ENCODE data around the gene YRDC. TPM values are rescaled to one million over a fixed set of nuclear protein-coding genes. Genes with fewer than 3 reads are reported as not detected.

YRDC gene
- total RNA-seq, 4 donors from 2014 or later, result 13.1 to 41.7 (median 26.1) TPM

- H3K9me3 ChIP-seq, result no peaks in the 10 kb centered on the region
- TF ChIP-seq POLR2AphosphoS5 (IDR thresholded peaks at IDR 0.05) (no peak), EP300 (IDR thresholded peaks at IDR 0.05) (no peak), POLR2A (IDR thresholded peaks at IDR 0.05) (no peak)
- TF ChIP-seq, protein P1, sequence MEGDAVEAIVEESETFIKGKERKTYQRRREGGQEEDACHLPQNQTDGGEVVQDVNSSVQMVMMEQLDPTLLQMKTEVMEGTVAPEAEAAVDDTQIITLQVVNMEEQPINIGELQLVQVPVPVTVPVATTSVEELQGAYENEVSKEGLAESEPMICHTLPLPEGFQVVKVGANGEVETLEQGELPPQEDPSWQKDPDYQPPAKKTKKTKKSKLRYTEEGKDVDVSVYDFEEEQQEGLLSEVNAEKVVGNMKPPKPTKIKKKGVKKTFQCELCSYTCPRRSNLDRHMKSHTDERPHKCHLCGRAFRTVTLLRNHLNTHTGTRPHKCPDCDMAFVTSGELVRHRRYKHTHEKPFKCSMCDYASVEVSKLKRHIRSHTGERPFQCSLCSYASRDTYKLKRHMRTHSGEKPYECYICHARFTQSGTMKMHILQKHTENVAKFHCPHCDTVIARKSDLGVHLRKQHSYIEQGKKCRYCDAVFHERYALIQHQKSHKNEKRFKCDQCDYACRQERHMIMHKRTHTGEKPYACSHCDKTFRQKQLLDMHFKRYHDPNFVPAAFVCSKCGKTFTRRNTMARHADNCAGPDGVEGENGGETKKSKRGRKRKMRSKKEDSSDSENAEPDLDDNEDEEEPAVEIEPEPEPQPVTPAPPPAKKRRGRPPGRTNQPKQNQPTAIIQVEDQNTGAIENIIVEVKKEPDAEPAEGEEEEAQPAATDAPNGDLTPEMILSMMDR (IDR thresholded peaks at IDR 0.05), result no peak
- H3K36me3 ChIP-seq, result peaks cover 79% of the 10 kb centered on the region
- DNase-seq (ENCODE audit: low spot score in 2 of 2), result no peak
- no peak overlapping the region for H3K4me3 ChIP-seq
- no peaks in the 10 kb centered on the region for H3K4me1 ChIP-seq
- H3K27ac ChIP-seq, result no peak overlapping the region
- 91% methylated on average over 2 of the region's 2 CpGs for WGBS
- H3K27me3 ChIP-seq, result no peaks in the 10 kb centered on the region
These were observed 13.5 kb upstream of the YRDC start for GRCh38 chr1:37821481-37821880.

GRCh38 chr1:37817481-37817880 is 9.5 kb upstream of the YRDC start:
- WGBS, result 34% methylated on average over 2 of the region's 2 CpGs
- Histone ChIP-seq H3K9me3 (no peaks in the 10 kb centered on the region), H3K27ac (no peak overlapping the region), H3K27me3 (no peaks in the 10 kb centered on the region), H3K4me1 (no peaks in the 10 kb centered on the region), H3K4me3 (no peak overlapping the region), H3K36me3 (peaks cover 72% of the 10 kb centered on the region)
- no peak for DNase-seq (ENCODE audit: low spot score in 2 of 2)
- TF ChIP-seq POLR2A (IDR thresholded peaks at IDR 0.05) (no peak), EP300 (IDR thresholded peaks at IDR 0.05) (no peak), POLR2AphosphoS5 (IDR thresholded peaks at IDR 0.05) (no peak)
- TF ChIP-seq, protein P1 (IDR thresholded peaks at IDR 0.05), result no peak

DNA sequence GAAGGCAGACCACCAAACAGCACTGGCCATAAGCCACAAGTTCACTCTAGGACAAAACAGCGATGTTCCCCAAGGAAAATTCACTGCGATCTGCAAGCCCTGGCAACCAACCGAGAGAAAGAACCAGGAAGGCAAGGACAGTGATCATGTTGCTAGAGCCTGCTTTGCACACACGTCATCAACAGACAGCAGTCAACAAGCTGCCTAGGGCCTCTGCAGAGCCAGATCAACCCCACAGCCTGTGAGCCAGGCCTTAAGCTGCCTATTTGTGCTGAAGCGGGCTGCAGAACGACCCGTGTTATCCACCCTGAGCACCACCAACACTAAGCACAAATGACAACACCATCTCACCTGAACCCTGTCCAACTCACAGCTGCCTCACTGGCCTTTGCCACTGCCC is 6.2 kb upstream of the YRDC start:
- Histone ChIP-seq H3K4me3 (no peak overlapping the region), H3K27ac (no peak overlapping the region), H3K27me3 (no peaks in the 10 kb centered on the region), H3K4me1 (peaks cover 19% of the 10 kb centered on the region), H3K9me3 (no peaks in the 10 kb centered on the region), H3K36me3 (peaks cover 44% of the 10 kb centered on the region)
- TF ChIP-seq POLR2AphosphoS5 (IDR thresholded peaks at IDR 0.05) (no peak), EP300 (IDR thresholded peaks at IDR 0.05) (no peak), POLR2A (IDR thresholded peaks at IDR 0.05) (no peak)
- TF ChIP-seq, protein P1 (IDR thresholded peaks at IDR 0.05), result no peak
- DNase-seq (ENCODE audit: low spot score in 2 of 2), result no peak
- 76% methylated on average over 7 of the region's 7 CpGs for WGBS

- H3K36me3 ChIP-seq, result peaks cover 38% of the 10 kb centered on the region
- H3K9me3 ChIP-seq, result no peaks in the 10 kb centered on the region
- no peak overlapping the region for H3K4me3 ChIP-seq
- peaks cover 25% of the 10 kb centered on the region for H3K4me1 ChIP-seq
- no peak overlapping the region for H3K27ac ChIP-seq
- TF ChIP-seq EP300 (IDR thresholded peaks at IDR 0.05), result no peak
- TF ChIP-seq, protein P1 (IDR thresholded peaks at IDR 0.05), result no peak
- TF ChIP-seq POLR2AphosphoS5 (IDR thresholded peaks at IDR 0.05), result no peak
- TF ChIP-seq POLR2A (IDR thresholded peaks at IDR 0.05), result no peak
- 62% methylated on average over 1 of the region's 2 CpGs for WGBS
- no peak for DNase-seq (ENCODE audit: low spot score in 2 of 2)
- no peaks in the 10 kb centered on the region for H3K27me3 ChIP-seq
These were observed 5.6 kb upstream of the YRDC start for GRCh38 chr1:37813529-37814145.

DNA sequence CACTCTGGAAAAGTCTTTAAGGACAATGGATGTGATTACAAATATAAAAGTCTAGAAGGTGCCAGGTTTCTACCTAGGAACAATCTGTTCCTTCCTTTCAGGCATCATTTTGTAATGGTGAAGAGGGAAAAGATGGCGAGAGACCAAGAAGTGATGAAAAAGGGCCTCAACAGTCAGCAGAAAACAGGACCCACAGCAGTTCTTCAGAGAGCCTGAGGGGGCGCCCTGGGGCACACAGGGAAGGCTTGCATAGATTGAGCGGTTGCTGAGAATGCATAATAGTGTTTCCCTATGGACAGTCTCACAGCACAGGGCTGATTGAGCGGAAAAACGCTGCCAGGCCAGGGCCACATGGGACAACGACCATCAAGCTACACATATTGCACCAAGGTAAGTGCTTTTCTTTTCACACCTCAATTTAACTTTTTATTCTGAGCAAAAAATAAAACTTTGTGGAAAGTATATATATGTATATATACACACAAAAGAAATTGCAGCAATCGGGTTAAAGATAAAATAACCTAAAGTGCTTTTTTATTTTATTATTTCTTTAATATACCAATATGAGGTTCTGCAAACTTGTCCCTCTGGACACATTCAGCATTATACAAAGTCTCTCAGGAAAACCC is 3.1 kb upstream of the YRDC start:
- Histone ChIP-seq H3K27ac (peak overlapping the region; percentile 27), H3K4me1 (peaks cover 39% of the 10 kb centered on the region), H3K4me3 (no peak overlapping the region), H3K27me3 (no peaks in the 10 kb centered on the region), H3K36me3 (peaks cover 20% of the 10 kb centered on the region), H3K9me3 (no peaks in the 10 kb centered on the region)
- peak in 1 of 2 donors; percentile 79 for DNase-seq (ENCODE audit: low spot score in 2 of 2)
- TF ChIP-seq, protein P1 (IDR thresholded peaks at IDR 0.05), result peak; percentile 13 to 89
- TF ChIP-seq POLR2AphosphoS5 (IDR thresholded peaks at IDR 0.05) (no peak), POLR2A (IDR thresholded peaks at IDR 0.05) (no peak), EP300 (IDR thresholded peaks at IDR 0.05) (no peak)
- WGBS, result 42% methylated on average over 7 of the region's 7 CpGs
